ENCODE measurements around the gene HFE.

HFE gene

DNA sequence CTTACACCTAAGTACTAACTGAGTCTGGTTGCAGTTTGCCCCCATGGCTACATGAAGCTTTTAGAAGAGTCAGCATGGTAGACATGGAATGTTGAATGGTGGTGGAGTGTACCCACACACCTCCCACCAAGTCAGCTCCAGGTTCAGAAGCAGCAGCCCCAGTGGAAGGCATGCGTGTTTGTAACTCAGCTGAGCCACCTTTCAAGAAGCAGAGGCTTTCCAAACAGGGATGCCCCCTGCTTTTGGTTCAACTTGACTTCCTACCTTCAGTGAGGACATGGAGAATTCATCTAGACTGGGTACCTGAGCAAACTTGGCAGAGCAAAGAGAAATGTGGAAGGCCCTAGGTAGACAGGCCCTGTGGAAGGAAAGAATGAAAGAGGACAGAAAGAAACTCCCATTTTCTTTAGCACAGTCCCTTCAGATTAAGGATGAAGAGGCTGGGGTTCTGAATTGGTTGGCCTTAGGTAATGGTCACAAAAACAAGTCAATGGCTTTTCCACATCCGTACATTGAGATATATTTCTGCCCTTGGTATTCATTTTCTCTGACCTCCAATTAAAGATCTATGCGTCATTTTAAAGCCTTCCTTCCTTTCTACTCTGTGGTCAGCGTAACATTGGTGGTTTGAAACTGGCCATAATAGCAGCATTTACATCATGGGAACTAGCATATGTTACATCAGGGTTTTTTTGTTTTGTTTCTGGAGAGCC is 53.2 kb downstream of the HFE start:
- DNase-seq (ENCODE audit: low spot score): no peak

GRCh38 chr6:26140967-26141294 is 53.7 kb downstream of the HFE start:
- no peak for DNase-seq (ENCODE audit: low spot score)

GRCh38 chr6:26141378-26141904 is 54.2 kb downstream of the HFE start:
- no peak for DNase-seq (ENCODE audit: low spot score)

- no peak for DNase-seq (ENCODE audit: low spot score)
Observed at GRCh38 chr6:26142026-26142425, 54.8 kb downstream of the HFE start.

Measured in LoVo (cell line).